ENCODE results near the gene KRT6A. TPM values are rescaled to one million over a fixed set of nuclear protein-coding genes. Genes with fewer than 3 reads are reported as not detected.

Gene KRT6A
- total and polyA plus RNA-seq, 2 of the 8 experiments (the other 6 are each of a cell fraction or from before 2014, with no cell fraction given) = 0.11 TPM; not detected in 1

DNA sequence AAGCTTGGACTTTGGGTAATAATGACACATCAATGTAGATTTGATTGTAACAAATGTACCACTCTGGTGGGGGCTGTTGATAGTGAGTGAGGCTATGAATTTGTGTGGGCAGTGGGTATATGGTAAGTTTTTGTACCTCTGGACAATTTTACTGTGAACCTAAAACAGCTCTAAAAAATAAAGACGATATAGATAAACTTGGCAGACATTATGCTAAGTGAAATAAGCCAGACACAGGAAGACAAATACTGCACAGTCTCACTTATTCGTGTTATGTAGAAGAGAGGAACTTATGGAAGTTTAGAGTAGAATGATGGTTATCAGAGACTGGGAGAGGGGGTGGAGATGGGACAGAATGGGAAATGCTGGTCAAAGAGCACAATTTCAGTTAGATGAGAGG is 28.2 kb downstream of the KRT6A start (continued):
- TF ChIP-seq, protein P1, sequence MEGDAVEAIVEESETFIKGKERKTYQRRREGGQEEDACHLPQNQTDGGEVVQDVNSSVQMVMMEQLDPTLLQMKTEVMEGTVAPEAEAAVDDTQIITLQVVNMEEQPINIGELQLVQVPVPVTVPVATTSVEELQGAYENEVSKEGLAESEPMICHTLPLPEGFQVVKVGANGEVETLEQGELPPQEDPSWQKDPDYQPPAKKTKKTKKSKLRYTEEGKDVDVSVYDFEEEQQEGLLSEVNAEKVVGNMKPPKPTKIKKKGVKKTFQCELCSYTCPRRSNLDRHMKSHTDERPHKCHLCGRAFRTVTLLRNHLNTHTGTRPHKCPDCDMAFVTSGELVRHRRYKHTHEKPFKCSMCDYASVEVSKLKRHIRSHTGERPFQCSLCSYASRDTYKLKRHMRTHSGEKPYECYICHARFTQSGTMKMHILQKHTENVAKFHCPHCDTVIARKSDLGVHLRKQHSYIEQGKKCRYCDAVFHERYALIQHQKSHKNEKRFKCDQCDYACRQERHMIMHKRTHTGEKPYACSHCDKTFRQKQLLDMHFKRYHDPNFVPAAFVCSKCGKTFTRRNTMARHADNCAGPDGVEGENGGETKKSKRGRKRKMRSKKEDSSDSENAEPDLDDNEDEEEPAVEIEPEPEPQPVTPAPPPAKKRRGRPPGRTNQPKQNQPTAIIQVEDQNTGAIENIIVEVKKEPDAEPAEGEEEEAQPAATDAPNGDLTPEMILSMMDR (IDR thresholded peaks at IDR 0.05; ENCODE audit: control extremely low read depth in 1 of 3, insufficient read depth in 1 of 3, low read depth in 1 of 3, low read length in 3 of 3) = no peak
- no peak for TF ChIP-seq NRF1 (IDR thresholded peaks at IDR 0.05; ENCODE audit: low read depth, low read length)
- no peak for TF ChIP-seq BRCA1 (IDR thresholded peaks at IDR 0.05; ENCODE audit: low read depth, low read length)
- TF ChIP-seq SUZ12 (IDR thresholded peaks at IDR 0.05; ENCODE audit: low read length) = no peak
- no peak for TF ChIP-seq RAD21 (IDR thresholded peaks at IDR 0.05 in 1 of 2, conservative IDR thresholded peaks at IDR 0.05 in 1 of 2; ENCODE audit: low read depth in 2 of 2, low read length in 2 of 2)
- no peak for TF ChIP-seq HDAC6 (IDR thresholded peaks at IDR 0.05; ENCODE audit: low read depth, low read length)
- TF ChIP-seq, protein P2, sequence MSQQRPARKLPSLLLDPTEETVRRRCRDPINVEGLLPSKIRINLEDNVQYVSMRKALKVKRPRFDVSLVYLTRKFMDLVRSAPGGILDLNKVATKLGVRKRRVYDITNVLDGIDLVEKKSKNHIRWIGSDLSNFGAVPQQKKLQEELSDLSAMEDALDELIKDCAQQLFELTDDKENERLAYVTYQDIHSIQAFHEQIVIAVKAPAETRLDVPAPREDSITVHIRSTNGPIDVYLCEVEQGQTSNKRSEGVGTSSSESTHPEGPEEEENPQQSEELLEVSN (IDR thresholded peaks at IDR 0.05) = no peak
- TF ChIP-seq CTBP2 (IDR thresholded peaks at IDR 0.05; ENCODE audit: borderline replicate concordance, insufficient read depth, insufficient read length, low read length) = no peak
- TF ChIP-seq JUN (IDR thresholded peaks at IDR 0.05; ENCODE audit: low read depth, low read length) = no peak
